Heart right ventricle (tissue), 16 donors: ENCODE data around the gene TAGLN2. TPM values are rescaled to one million over a fixed set of nuclear protein-coding genes. Genes with fewer than 3 reads are reported as not detected.

ENCODE experiments used
- ATAC-seq, 8 donors: fragments of 200-7000 bp; cut with Tn5 transposase; one replicate each; pipeline ENCODE4 v1.9.1; 2020; ENCODE audit warnings: mild to moderate bottlenecking in 8 of 8, moderate library complexity in 8 of 8, moderate number of reproducible peaks in 1 of 8
- DNase-seq, 2 donors: peaks; one replicate each; pipeline ENCODE4 v3.0.0-alpha.2; 2020
- H3K27ac ChIP-seq, 10 donors: fragments of 200-600 bp; sonication (generic) in 2 of 10; one replicate each; pipeline versions ENCODE4 v1.5.0 to v1.8.0; 2020 to 2022; ENCODE audit warnings: mild to moderate bottlenecking in 3 of 10
- H3K27me3 ChIP-seq, 7 donors: fragments of 200-600 bp; one replicate each; pipeline ENCODE4 v1.8.0; 2021 to 2022; ENCODE audit warnings: mild to moderate bottlenecking in 2 of 7
- H3K36me3 ChIP-seq, 9 donors: fragments of 200-600 bp; sonication (generic) in 1 of 9; one replicate each; pipeline versions ENCODE4 v1.5.0 to v1.8.0; 2020 to 2022; ENCODE audit warnings: mild to moderate bottlenecking in 2 of 9
- H3K4me1 ChIP-seq, 9 donors: fragments of 200-600 bp; sonication (generic) in 1 of 9; one replicate each; pipeline versions ENCODE4 v1.5.0 to v1.8.0; 2020 to 2022; ENCODE audit warnings: mild to moderate bottlenecking in 4 of 9
- H3K4me3 ChIP-seq, 10 donors: fragments of 200-600 bp; sonication (generic) in 2 of 10; one replicate each; pipeline versions ENCODE4 v1.5.0 to v1.8.0; 2020 to 2022; ENCODE audit warnings: mild to moderate bottlenecking in 7 of 10, moderate library complexity in 2 of 10
- H3K9me3 ChIP-seq, 11 donors: fragments of 200-600 bp in 10 of 11; sonication (generic) in 2 of 11; one replicate each; pipeline versions ENCODE4 v1.5.0 to v1.8.0; 2013 to 2022; ENCODE audit warnings: mild to moderate bottlenecking in 2 of 11, control low read depth in 1 of 11, moderate library complexity in 1 of 11
- CTCF ChIP-seq, 9 donors: fragments of 200-600 bp; sonication (generic) in 2 of 9; IDR thresholded peaks; one replicate each; pipeline versions ENCODE4 v1.5.0 to v1.8.0; 2021 to 2022; ENCODE audit warnings: antibody characterized with exemption in 9 of 9, mild to moderate bottlenecking in 5 of 9, moderate library complexity in 1 of 9
- WGBS, 2 donors: extraction: QIAGEN DNeasy Blood & Tissue Kit; methylation state at CpG; one replicate each; pipeline ENCODE4 v1.1.7; 2013; ENCODE audit warnings: inconsistent platforms in 1 of 2; 5-methylcytosine and 5-hydroxymethylcytosine counted together
- intact Hi-C, 10 donors: fragments of 100-400 bp; cut with DNase I; formaldehyde crosslinking; loops; one replicate each; pipeline versions ENCODE4 v1.11.1 to v1.14.2; 2022
- polyA plus RNA-seq, 2 donors: library from polyadenylated mRNA; stranded (reverse); fragments of 200-250 nt; gene quantifications; one replicate each; pipeline ENCODE4 v1.2.3, GENCODE V29; 2013
- total RNA-seq, 10 donors: library from RNA; stranded (reverse); fragmentation: NEBNext Ultra II Directional in 3 of 10; extraction: Animal tissue kit (Norgen Biotek cat#: 25700) in 3 of 10; gene quantifications; one replicate each; pipeline versions ENCODE4 v1.2.1 to v1.2.4, GENCODE V29; 2021 to 2023
- donor health status: Arrhythmogenic right ventricular cardiomyopathy.
- donor health status: ischemic (EF 13 %, LVEDD 7.1; RV severe dilation, severe dysfunction).
- donor health status: healthy with polysubstance abuse.
- donor health status: DM: no; HTN: yes; CAD: no.
- donor health status: DM: no; HTN: no; CAD: no.
- donor health status: ischemic (EF 25% LVEDD 6.9; RV normal size, moderate dysfunction).
- donor health status: ischemic (EF 25% LVEDD 5.7; RV mildly dilated, moderate dysfunction).
- donor health status: healthy.
- donor health status: DM: yes; HTN: yes; CAD: no.
- donor health status: Ischemic cardiomyopathy.
- donor health status: ischemic (EF 35%, LVEDD 5.7; RV mildly dilated, moderate dysfunction).
- donor health status: nonischemic (EF 11% LVEDD 7.7; RV severe dilation, severe dysfunction).
- donor health status: DM: yes; HTN: yes; CAD: no.
- donor health status: PGD.
- donor health status: ischemic (EF 29% LVEDD 5.4; RV normal size, mild dysfunction).
- donor health status: nonischemic (EF 23%, LVEDD 6.1; RV moderate dilation, normal function).

The TAGLN2 gene
- total and polyA plus RNA-seq, 12 donors, result 65.9 to 283 (median 103) TPM

GRCh38 chr1:159972443-159973205, 47.3 kb upstream of the TAGLN2 start:
- intact Hi-C loops, result no loop called here
- H3K36me3 ChIP-seq, result no peaks in the 10 kb centered on the region
- no peak for ATAC-seq

GRCh38 chr1:159970932-159971342, 45.6 kb upstream of the TAGLN2 start:
- H3K4me3 ChIP-seq, result no peak overlapping the region
- intact Hi-C loops, result no loop called here
- no peaks in the 10 kb centered on the region for H3K4me1 ChIP-seq
- no peaks in the 10 kb centered on the region for H3K36me3 ChIP-seq
- 38 to 39% methylated on average over 9 of the region's 9 CpGs for whole genome bisulfite sequencing, 2 donors
- H3K27ac ChIP-seq, result no peak overlapping the region
- ATAC-seq, result peak in 2 of 8 donors; percentile 33 to 67
- DNase-seq, result no peak
- TF ChIP-seq CTCF (IDR thresholded peaks at IDR 0.05), result no peak
- H3K27me3 ChIP-seq, result peaks cover 0 to 42% (median 0%) of the 10 kb centered on the region in 7 donors
- no peaks in the 10 kb centered on the region for H3K9me3 ChIP-seq

More at GRCh38 chr1:159972443-159973205, 47.3 kb upstream of the TAGLN2 start:
- no peak for DNase-seq
- H3K4me3 ChIP-seq, result no peak overlapping the region
- no peak for TF ChIP-seq CTCF (IDR thresholded peaks at IDR 0.05)
- no peak overlapping the region for H3K27ac ChIP-seq
- H3K27me3 ChIP-seq, result peaks cover 0 to 40% (median 0%) of the 10 kb centered on the region in 7 donors
- 86 to 92% methylated on average over 8 of the region's 8 CpGs for WGBS, 2 donors
- H3K4me1 ChIP-seq, result no peaks in the 10 kb centered on the region
- H3K9me3 ChIP-seq, result no peaks in the 10 kb centered on the region

- ATAC-seq, result no peak
- no peak for DNase-seq
- no peaks in the 10 kb centered on the region for H3K9me3 ChIP-seq
- H3K4me1 ChIP-seq, result no peaks in the 10 kb centered on the region
- no peaks in the 10 kb centered on the region for H3K36me3 ChIP-seq
- intact Hi-C loops, result no loop called here
- H3K27ac ChIP-seq, result no peak overlapping the region
- no peak overlapping the region for H3K4me3 ChIP-seq
- H3K27me3 ChIP-seq, result peaks cover 0 to 36% (median 6%) of the 10 kb centered on the region in 7 donors
- TF ChIP-seq CTCF (IDR thresholded peaks at IDR 0.05), result no peak
- WGBS, 2 donors, result 93% methylated on average over 3 of the region's 3 CpGs
Measured at GRCh38 chr1:159968901-159969300, 43.6 kb upstream of the TAGLN2 start.

GRCh38 chr1:159965263-159965662, 40.0 kb upstream of the TAGLN2 start:
- no peaks in the 10 kb centered on the region for H3K4me1 ChIP-seq
- DNase-seq (no peak), ATAC-seq (no peak)
- peaks cover 0 to 30% (median 6%) of the 10 kb centered on the region in 7 donors for H3K27me3 ChIP-seq
- 82 to 87% methylated on average over 2 of the region's 2 CpGs for WGBS, 2 donors
- no peaks in the 10 kb centered on the region for H3K36me3 ChIP-seq
- H3K9me3 ChIP-seq, result no peaks in the 10 kb centered on the region
- intact Hi-C loops, result no loop called here
- H3K27ac ChIP-seq, result no peak overlapping the region
- TF ChIP-seq CTCF (IDR thresholded peaks at IDR 0.05), result no peak
- no peak overlapping the region for H3K4me3 ChIP-seq
